Measurements from ENCODE around the gene DENND6B. TPM values are rescaled to one million over a fixed set of nuclear protein-coding genes. Genes with fewer than 3 reads are reported as not detected.

The DENND6B gene
- total and polyA plus RNA-seq, 2 donors (not counting 1 experiment from before 2014, with no cell fraction given) = 2.8 to 10.3 TPM

- Mint-ChIP-seq H3K27me3 (no peaks in the 10 kb centered on the region), H3K4me1 (peaks cover 43% of the 10 kb centered on the region), H3K4me3 (peak overlapping the region; percentile 88), H3K9me3 (ENCODE audit: insufficient read depth) (no peaks in the 10 kb centered on the region), H3K27ac (peak overlapping the region; percentile 97)
- Histone ChIP-seq H4K20me1 (ENCODE audit: control insufficient read depth, insufficient read depth, low read length, poor library complexity, severe bottlenecking) (no peaks in the 10 kb centered on the region), H3K9me3 (ENCODE audit: control extremely low read depth in 1 of 3, control insufficient read depth in 2 of 3, insufficient read depth in 1 of 3, low read length in 2 of 3) (peaks cover 0 to 2% (median 0%) of the 10 kb centered on the region in 3 donors), H3K27ac (ENCODE audit: low read length in 2 of 2) (peak overlapping the region; percentile 63 to 71), H3K4me1 (ENCODE audit: control insufficient read depth in 2 of 2, insufficient read depth in 2 of 2, low read length in 2 of 2) (peaks cover 23 to 48% of the 10 kb centered on the region in 2 donors), H3K4me2 (replicated peaks; ENCODE audit: low read depth, low read length, poor library complexity, severe bottlenecking) (peak overlapping the region; percentile 93), H3K36me3 (replicated peaks in 1 of 2; ENCODE audit: control extremely low read depth in 1 of 2, control insufficient read depth in 1 of 2, extremely low read depth in 1 of 2, insufficient read depth in 2 of 2, low read length in 1 of 2) (no peaks in the 10 kb centered on the region), H3K79me2 (ENCODE audit: control insufficient read depth, insufficient read depth, low read length) (no peaks in the 10 kb centered on the region), H3K27me3 (replicated peaks in 1 of 4; ENCODE audit: control extremely low read depth in 1 of 4, control insufficient read depth in 3 of 4, insufficient read depth in 4 of 4, low read length in 3 of 4) (no peaks in the 10 kb centered on the region), H2AFZ (ENCODE audit: insufficient read depth, low read depth, low read length, poor library complexity, severe bottlenecking) (peak overlapping the region; percentile 78), H3K4me3 (ENCODE audit: control extremely low read depth in 1 of 5, extremely low read depth in 1 of 5, insufficient read depth in 1 of 5, low read depth in 2 of 5, low read length in 4 of 5) (peak overlapping the region in 4 of 5 experiments; percentile 34 to 61 (median 45)), H3K9ac (ENCODE audit: low read length) (peak overlapping the region; percentile 68)
- ATAC-seq (ENCODE audit: low read depth) = peak; percentile 86
- CTCF ChIA-PET = interaction anchor here (0.6 to 5.1 kb wide), 10 partner anchors 8 to 211 kb away, joined by 3 to 37 read pairs (median 4); partner anchors contain the start of genes DENND6B and SCO2
- POLR2A ChIA-PET = interaction anchor here (0.5 to 7.0 kb wide), 8 partner anchors 12 to 213 kb away, joined by 3 to 61 read pairs (median 6); partner anchors contain the start of gene DENND6B
- intact Hi-C loops (cut with micrococcal nuclease) = loop anchor here (1.0 to 2.0 kb wide), 3 partner anchors 8 to 14 kb away; partner anchors contain the start of gene DENND6B
- TF ChIP-seq EZH2 (IDR thresholded peaks at IDR 0.05; ENCODE audit: borderline replicate concordance, insufficient read depth, low read depth, low read length, poor library complexity, severe bottlenecking) = no peak
- TF ChIP-seq CTCF (IDR thresholded peaks at IDR 0.05) = no peak
- DNase-seq = peak; percentile 89
- 8% methylated on average over 33 of the region's 33 CpGs for WGBS (ENCODE audit: insufficient coverage)
These were observed 12.1 kb downstream of the DENND6B start for GRCh38 chr22:50314455-50315288.
